HG03135 (cell line): ENCODE results near the gene ALPI.

Source experiments
- ATAC-seq: cut with Tn5 transposase; IDR thresholded peaks from one replicate; pipeline ENCODE4 v1.9.1; 2021; ENCODE audit warnings: mild to moderate bottlenecking, moderate library complexity; ENCODE audit not compliant: unreplicated experiment

ALPI gene

DNA sequence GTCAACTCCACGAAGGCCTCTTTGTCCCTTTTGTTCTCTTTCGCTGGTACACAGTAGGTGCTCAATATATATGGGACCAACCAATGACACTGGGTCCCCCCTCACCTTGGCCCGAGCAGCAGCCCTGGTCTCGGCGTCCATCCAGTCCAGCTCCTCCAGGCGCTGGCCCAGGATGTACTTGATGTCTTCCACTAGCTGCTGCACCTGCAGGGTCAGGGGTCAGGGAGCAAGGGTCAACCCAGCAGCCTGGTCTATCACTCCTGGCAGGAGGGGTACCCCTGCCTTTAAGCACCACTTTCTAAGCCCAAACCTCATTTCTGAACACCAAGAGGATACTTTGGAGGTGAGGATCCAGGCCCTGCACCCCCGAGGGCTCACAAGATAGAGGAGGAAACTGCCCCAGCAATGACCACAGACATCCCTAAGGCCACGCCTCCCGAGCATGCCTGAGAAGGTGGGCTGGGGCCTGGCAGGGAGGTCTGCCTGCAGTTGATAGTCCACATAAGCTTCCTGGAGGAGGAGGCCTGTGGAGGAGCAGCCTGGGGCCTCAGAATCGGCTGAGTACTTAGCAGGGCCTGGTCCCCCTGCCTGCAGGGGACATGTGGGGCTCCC is 27.5 kb downstream of the ALPI start:
- ATAC-seq, result no peak

DNA sequence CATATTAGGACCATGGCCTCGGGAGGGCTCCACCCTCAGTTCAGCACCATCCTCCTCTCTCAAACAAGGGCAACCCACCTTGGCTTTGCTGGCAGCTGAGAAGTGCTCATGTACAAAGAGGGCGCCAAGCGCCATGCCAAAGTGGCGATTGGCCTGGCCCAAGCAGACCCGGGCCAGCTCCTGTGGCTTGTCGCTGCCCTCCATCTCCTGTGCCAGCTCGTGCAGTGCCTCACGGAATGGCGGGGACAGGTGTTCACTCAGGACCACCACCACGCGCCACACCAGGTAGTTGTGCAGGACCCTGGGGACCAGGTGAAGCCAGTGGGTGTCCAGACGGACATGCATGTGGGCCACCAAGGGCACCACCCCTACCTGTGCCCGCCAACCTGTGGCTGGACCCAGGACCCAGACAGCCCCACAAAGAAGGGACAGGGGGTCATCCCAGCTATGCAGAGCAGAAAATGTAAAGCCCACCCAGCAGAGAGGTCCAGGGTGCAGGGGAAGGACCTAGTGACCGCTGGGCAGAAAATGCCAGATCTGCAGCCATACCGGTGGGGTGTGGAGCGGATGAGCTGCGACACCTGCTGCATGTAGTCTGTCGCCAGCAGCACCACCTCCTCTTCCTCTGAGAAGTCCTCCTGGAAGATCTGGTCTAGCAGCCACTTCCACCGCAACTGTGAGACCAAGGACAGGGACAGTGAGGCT is 28.1 kb downstream of the ALPI start:
- ATAC-seq, result no peak

DNA sequence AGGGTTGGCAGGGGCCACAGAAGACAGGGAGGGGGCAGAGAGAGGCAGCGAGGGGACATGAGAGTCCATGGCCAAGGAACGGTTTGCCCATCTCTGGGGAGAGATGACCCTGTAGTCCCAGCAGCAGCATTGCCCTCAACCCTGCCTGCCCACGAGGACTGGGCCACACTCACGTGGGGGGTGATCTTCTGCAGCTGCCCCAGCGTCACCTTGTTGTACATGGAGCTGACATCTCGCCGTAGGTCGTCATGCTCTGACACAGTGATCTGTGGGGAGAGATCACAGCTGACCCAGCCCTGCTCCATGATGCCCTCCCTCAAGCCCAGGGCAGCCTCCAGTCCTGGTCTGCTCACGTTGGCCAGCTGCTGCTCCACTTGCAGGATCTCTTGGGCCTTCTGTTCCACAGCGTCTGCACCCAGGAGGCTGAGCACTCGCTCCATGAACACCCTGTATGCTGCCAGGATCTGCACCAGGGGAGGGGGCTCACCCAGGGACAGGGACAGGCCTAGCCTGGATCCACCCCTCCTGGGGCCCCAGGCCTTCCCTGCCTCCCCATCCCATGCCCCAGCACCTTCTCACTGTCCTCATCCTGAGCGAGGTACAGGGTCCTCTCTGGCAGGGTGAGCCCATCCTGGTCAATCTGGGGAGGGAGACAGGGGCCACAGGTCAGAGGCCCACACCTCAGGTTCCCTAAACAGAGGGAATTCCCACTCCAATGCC is 28.8 kb downstream of the ALPI start:
- ATAC-seq, result no peak

DNA sequence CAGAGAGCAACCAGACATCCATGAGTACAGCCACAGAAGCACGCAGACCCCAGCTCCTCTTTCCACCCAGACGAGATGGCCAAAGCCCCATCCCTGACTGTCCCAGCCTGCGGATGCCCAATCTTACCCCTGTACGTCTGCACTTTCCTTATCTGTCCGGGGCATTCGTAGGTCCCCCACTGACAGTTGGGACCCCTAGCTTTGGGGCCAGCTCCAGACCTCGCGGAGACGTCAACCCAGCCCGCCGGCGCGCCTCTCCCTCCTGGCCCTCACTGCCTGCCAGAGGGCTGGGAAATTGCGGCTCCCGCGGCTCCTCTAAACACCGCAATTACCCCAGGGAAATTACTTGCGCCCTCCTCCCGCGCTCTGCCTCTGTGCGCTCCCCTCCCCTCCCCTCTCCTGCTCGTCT is 29.4 kb downstream of the ALPI start:
- no peak for ATAC-seq

DNA sequence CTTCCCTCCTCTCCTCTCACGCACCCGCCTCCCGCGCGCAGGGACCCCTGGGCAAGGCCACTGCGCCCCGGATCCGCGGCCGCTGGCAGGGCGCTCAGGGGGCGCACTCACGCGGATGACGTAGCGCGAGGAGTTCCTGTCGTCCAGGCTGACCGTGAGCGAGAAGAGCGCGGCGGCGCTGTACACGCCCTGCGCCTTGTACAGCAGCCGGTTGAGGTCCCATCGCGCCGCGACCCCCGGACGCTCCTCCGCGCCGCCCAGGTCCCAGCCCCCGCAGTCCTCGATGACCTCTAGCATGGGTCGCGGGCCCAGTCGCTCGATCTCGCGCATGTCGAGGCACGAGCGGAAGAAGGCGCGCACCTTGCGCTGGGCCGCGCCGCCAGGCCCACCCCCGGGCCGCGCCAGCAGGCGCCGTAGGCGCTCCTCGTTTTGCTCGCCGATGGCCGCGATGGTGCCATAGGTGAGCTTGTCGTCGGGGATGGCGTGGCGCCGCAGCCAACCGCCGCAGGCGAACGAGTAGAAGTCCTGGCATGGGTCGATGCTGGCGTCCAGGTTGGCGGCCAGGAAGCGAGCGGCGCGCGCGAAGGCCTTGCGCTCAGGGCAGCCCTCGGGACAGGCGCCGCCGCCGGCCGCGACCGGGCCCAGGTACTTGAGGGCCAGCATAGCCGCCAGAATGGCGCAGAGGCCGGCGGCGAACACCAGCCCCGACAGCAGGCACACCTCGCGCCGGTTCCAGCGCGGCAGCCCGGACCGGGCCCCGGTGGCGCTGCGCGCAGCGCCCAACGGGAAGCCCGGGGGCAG is 30.0 kb downstream of the ALPI start:
- no peak for ATAC-seq

DNA sequence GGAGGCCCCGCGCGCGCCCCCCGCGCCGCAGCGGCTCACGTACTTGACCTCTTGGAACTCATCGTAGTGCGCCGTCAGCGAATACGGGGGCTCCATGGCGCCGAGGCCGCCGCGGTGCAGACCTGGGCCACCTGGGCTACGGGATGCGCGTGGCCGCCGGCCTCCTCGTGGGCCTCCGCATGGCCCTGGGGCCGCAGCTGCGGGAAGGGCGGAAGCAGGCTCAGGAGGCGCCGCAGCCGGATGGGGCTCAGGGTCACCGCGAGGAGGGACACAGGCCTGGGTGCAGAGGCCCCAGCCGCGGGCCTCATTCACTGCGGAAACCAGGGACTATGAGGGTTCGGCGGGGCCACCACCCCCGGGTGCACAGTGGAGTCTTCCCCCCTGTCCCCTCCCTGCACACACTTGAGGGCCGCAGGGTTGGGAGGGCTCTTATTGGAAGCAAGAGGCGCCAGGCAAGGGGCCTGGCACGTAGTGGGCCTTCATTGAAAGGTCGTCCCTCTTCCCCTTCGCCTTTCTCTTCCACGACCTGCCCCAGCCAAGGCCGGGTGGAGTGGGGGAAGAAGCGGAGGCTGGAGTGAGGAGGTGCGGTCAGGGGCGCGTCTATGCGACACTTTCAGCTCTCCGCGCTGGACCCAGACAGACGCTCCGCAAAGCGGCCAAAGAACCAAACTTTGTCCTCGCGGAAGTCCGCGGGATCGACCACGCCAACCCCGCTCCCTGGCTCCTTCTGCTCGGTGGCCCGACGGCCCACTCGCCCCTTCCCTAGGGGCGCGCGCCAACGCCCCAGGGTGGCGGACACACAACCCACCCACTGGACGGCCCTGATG is 30.8 kb downstream of the ALPI start:
- no peak for ATAC-seq

DNA sequence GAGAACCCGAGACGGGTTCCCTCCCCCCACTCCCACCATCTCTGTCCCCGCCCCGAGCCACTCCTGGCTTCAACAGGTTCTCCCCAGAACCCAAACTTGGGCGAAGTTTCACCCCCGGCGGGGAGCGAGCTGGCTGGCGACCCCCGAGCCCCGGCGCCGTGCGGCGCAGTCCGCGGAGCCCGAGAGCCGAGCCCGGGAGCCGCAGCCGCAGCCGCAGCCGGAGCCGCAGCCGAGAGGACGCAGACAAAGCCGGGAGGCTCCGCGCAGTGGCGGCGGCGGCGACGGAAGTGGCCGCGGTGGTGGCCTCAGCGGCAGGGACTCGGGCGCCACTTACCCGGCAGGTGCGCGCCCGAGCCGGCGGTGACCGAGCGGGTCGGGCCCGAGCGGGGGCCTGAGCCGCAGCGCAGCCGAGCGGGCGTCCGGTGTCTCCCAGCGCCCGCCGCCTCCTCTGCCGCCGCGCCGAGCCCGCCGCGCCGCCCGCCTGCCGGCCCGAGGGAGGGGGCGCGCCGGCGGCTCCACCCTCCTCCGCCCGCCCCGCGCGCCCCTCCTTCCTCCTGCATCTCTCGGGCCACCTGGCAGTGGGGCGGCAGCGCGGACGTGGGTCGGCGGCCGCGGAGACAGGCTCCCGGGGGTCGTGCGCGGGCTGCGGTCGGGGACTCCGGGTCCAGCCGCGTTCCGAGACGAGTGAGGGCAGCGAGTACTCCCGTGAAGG is 31.6 kb downstream of the ALPI start, which contains the start of gene ECEL1:
ECEL1 (minus strand) TSS at position 450 of the 712 bp plus-strand sequence. CDS start 1,181 bp downstream, outside the sequence.
- no peak for ATAC-seq

DNA sequence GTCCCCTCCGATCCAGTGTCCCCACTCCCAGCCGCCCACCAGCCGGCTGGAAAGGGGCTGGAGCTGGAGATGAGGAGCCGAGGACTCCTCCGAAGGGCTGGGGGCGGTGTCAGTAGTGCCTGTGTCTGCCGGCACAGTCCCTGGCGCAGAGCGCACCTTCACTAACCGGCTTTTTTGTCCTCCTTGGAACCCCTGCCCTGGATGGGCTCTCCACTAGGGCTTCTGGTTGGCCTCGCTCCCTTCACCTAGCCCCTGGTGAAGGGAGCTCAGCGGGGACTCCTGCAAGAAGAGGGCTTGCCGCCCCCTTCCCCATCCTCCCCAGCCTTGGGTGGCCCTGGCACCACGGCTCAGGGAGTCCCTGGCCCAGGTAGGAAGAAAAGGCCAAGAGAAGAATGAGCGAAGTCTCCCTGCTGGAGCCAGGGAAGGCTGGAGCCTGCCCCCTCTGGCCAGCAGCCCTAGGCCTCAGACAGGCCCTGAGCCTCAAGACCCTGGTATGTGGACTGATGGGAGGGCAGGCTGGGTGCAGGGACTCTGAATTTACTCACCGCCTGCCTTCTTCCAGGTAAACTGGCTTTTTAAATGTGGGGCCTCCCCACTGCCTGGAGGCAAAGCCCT is 32.3 kb downstream of the ALPI start:
- no peak for ATAC-seq

DNA sequence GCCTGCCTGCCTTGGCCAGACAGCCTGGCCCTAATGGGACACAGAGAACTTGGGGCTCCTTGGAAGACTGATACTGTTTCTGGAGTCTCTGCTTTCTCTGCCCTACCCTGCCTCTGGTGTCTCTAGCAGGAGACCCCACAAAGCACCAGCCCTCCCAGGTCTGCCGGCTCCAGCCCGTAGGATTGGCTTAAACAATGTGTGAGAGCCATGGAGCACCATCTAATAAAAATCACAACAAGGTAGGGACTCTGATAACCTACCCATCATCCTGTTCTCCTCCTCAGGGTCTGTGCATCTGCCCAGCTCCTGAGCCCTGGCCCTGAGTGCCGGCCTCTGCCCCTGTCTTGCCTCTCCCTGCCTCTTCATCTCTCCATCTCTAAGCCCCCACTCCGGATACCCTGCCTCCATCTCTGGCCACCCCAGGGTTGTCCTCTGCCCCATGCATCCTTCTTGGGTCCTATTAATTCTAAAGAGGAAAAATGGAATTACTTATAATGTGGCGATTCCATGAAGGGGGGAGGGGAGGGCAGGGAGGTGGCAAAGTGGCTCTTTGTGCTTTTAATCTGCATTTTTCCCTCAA is 32.9 kb downstream of the ALPI start:
- no peak for ATAC-seq

DNA sequence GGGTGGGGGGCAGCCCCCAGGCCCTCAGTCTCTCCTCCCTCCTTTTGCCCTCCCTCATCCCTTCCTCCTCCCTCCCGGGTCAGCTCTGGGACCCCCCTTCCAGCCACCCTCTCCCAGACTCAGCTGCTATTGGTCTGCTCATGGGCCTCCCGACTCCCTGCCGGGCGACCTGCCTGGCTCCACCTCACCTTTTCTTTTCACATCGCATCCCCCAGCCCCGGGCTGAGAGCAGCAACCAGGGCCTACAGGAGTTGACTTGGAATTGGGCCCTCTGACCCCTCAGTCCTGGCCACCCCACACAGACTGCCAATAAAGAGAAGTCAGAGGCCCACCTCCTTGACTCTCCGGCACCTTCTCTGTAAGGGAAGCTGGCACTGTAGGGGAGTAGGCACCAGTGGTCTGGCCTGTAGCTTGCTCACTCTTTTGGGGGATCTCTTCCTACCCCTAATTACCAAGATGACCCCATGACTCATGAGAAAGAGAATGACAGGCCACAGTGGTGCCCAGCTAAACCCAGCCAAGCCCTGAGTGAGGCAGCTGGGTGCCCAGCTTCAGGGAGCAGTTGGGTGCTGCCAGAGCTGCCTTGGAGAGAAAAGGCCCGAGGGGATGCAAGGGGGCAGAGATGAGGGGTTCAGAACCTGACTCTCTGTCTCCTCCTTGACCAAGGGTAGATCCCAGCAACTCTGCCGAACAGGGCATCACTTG is 33.7 kb downstream of the ALPI start:
- no peak for ATAC-seq

DNA sequence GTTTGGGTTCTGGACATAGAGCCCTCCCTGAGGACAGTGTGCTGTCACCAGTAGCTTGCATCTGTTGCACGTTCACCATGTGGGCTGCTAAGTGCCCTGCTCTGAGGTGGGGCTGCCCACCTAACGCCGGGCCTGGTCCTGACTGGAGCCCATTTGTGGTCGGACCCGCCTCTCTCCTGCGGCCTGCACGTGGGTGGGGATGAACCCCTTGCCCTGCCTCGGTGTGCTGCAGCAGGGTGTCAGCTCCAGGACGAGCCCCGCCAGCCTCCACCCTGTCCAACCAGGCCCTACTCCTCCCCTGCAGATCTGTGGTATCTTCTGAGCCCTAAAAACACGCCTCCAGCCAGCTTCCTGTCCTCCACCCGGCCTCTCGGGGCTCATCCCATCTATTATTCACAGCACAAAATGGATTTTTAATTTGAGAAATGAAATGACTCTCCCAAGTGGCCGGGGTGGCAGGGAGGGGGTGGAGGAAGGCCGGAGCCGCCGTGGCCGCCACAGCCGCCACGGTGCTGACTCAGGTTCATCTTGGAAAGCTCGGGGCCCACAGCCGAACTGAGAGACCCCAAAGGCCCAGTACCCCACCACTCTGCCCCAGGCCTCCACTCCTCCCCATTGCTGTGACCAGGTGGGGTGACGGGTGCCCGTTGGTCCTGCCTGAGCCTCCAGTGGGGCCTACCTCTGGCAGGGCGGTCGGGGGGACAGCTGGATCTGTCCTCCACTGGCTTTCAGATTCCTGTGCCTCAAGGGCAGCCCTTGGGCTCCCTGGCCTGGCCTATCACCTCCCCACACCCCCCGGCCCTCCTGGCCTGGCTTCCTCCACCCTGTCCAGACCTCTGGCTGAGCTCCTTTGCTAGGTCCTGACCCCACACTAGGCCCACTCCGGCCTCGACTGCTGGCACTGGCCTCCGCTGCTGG is 34.5 kb downstream of the ALPI start:
- ATAC-seq, result no peak

DNA sequence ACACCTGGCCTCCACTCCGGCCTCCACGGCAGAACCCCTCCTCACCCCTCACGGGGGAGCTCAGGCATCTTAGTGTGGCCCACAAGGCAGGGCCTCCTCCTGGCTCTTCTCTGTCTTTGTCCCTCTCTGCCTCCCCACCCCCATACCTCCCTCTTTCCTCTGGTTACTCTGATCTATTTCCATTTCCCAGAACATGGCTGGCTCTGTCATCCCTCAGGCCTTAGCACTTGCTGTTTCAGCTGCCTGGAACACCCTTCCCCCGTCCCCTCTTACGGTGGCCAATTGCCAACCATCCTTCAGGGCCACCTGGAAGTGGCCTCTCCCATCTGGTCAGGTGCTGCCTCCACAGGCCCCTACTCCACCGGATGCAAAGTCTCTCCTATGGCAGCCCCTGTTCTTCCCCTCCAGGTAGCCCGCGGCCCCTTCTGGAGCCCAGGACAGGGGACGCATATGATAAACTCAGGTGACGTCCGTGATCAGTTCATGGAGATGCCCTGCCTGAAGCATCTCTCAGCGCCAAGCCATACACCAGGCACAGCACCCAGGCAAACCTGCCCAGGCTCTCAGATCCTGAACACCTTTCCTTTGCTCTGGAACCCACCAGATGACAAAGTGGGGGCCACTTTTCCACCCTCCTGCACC is 35.3 kb downstream of the ALPI start:
- ATAC-seq, result no peak

DNA sequence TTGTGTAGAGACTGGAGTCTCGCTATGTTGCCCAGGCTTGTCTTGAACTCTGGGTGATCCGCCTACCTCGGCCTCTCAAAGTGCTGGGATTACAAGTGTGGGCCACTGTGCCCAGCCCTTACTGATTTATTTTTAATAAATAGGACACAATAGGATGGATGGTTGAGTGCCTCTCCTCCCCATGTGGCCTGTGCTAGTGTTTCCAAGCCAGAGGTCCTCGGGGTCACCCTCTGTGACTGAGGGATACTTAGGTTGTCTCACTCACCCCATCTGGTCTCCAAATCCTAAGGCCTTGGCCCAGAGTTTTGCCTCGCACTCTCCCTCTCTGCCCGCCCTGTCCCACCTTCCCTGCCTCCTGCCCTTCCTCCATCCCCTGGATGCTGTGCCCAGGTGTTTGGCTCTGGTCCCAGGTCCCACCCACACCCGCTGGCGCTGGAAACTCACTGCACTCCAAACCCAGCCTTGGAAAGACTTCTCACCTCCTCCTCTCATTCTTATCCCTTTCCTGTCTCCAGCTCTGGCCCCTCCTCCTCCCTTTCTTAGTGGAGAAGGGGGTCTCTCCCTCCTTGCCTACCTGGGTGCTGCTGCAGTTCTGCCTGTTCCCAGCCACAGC is 36.4 kb downstream of the ALPI start:
- no peak for ATAC-seq

DNA sequence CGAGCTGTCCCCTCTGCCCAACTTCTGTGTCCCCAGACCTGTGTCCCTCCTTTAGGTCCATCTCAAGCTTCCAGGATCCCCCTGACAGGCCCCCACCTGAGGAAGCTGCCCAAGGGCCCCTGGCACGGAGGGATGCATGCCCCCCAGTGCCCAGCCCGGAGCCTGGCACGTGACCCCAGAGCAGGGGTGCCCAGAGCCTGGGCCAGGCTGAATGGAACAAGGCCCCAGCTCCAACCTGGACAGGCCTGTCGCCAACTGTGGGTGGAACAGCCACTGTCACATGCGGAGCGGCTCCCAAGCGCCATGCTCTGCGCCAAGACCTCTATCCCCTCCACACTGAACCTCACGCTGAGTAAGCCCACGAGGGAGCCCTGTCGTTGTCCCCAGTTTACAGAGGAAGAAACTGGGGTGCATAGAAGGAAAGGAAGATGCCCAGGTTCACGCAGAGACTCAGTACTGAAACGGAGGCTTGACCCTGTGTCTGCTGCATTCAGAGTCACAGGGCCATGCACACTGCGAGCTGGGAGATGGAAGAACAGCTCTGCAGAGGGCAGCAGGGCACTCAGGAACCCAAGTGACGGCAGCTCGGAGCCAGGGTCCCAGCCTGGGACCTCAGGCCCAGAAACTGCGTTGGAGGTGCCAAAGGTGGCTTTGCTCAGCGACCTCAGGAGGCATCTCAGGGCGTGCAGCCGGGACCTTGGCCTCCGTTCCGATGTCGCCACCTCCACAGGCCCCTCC is 37.2 kb downstream of the ALPI start:
- no peak for ATAC-seq

DNA sequence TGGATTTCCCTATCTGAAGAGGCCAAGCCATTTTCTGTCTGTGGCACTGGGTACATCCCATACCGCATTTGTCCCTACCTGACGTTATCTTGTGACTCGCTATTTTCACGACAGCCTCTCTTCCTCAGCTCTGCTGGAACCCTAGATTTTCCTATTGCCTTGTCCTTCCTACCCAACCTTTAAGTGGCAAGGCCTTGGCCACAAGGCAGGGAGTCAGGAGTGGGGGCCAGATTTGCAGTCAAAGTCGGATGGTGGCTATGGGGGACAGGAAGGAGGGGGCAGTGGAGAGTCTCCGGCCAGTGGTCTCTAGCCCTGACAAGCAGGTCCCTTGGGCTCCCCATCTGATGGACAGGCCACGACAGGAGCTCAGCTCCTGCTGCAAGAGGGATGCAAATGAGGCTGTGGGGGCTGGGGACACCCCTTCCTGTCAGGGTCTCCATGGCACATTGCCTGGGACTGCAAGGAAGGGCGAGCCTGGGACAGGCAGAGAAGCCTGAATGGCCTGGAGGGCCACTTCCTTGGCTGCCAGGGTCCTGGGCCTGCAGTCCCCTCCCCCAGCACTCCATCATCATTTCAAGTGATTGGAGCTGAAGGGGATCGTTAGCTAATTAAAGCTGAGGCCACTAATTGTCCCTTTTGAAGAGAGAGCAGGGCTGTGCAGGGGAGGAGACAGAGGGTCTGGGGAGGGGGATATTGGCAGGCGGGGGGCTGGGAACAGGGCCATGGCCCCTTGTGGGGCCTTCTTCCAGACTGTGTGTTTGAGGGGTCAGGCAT is 37.9 kb downstream of the ALPI start:
- ATAC-seq, result no peak
